Liver (tissue), 9 donors: ENCODE results near the gene GOLGA6L7. TPM values are rescaled to one million over a fixed set of nuclear protein-coding genes. Genes with fewer than 3 reads are reported as not detected.

Experiments
- DNase-seq: peaks from one replicate; pipeline ENCODE4 v3.0.0-alpha.2; 2017; ENCODE audit warnings: low spot score
- H3K27ac ChIP-seq, 2 donors: one replicate each; pipeline ENCODE4 v1.7.0; 2013; ENCODE audit warnings: inconsistent platforms in 2 of 2, low read length in 2 of 2, control low read depth in 1 of 2, low read depth in 1 of 2, mild to moderate bottlenecking in 1 of 2
- H3K27me3 ChIP-seq, 4 donors: one replicate each; pipeline versions ENCODE4 v1.6.1 to v1.7.0; 2013; ENCODE audit warnings: low read length in 3 of 4, inconsistent platforms in 1 of 4, mild to moderate bottlenecking in 1 of 4, moderate library complexity in 1 of 4; ENCODE audit not compliant: control insufficient read depth in 4 of 4, insufficient read depth in 4 of 4
- H3K36me3 ChIP-seq, 4 donors: one replicate each; pipeline versions ENCODE4 v1.6.1 to v1.7.0; 2013; ENCODE audit warnings: low read length in 3 of 4, mild to moderate bottlenecking in 3 of 4, low read depth in 1 of 4, moderate library complexity in 1 of 4; ENCODE audit not compliant: control insufficient read depth in 4 of 4, insufficient read depth in 3 of 4
- H3K4me1 ChIP-seq, 4 donors: one replicate each; pipeline versions ENCODE4 v1.6.1 to v1.7.0; 2013; ENCODE audit warnings: low read length in 3 of 4, mild to moderate bottlenecking in 3 of 4, moderate library complexity in 1 of 4; ENCODE audit not compliant: control insufficient read depth in 4 of 4, insufficient read depth in 4 of 4
- H3K4me3 ChIP-seq, 3 donors: one replicate each; pipeline versions ENCODE4 v1.6.1 to v1.7.0; 2013; ENCODE audit warnings: low read length in 3 of 3, control low read depth in 1 of 3, low read depth in 1 of 3, mild to moderate bottlenecking in 1 of 3
- H3K9ac ChIP-seq, 2 donors: one replicate each; pipeline ENCODE4 v1.7.0; 2013; ENCODE audit warnings: low read length in 2 of 2, mild to moderate bottlenecking in 2 of 2, moderate library complexity in 2 of 2, control low read depth in 1 of 2, low read depth in 1 of 2
- H3K9me3 ChIP-seq, 4 donors: one replicate each; pipeline versions ENCODE4 v1.6.1 to v1.7.0; 2013; ENCODE audit warnings: low read length in 3 of 4; ENCODE audit not compliant: control insufficient read depth in 4 of 4
- ATF3 ChIP-seq: IDR thresholded peaks from 2 replicates; pipeline ENCODE4 v1.6.1; 2016; ENCODE audit warnings: antibody characterized with exemption
- FOXA1 ChIP-seq: IDR thresholded peaks from 2 replicates; pipeline ENCODE4 v1.6.1; 2016; ENCODE audit warnings: antibody characterized with exemption
- FOXA2 ChIP-seq: IDR thresholded peaks from 2 replicates; pipeline ENCODE4 v1.6.1; 2016; ENCODE audit warnings: antibody characterized with exemption
- HNF4A ChIP-seq, 2 donors: conservative IDR thresholded peaks; 2 replicates each; pipeline ENCODE4 v1.6.1; 2016; ENCODE audit warnings: antibody characterized with exemption in 2 of 2, mild to moderate bottlenecking in 2 of 2
- JUND ChIP-seq, 2 donors: IDR thresholded peaks; 2 replicates each; pipeline ENCODE4 v1.6.1; 2016; ENCODE audit warnings: antibody characterized with exemption in 2 of 2
- MAX ChIP-seq: IDR thresholded peaks from 2 replicates; pipeline ENCODE4 v1.6.1; 2016; ENCODE audit warnings: antibody characterized with exemption
- NR2F2 ChIP-seq: IDR thresholded peaks from 2 replicates; pipeline ENCODE4 v1.6.1; 2016; ENCODE audit warnings: antibody characterized with exemption
- RAD21 ChIP-seq, 2 donors: IDR thresholded peaks; 2 replicates each; pipeline ENCODE4 v1.6.1; 2016; ENCODE audit warnings: antibody characterized with exemption in 2 of 2, mild to moderate bottlenecking in 2 of 2
- REST ChIP-seq: IDR thresholded peaks from 2 replicates; pipeline ENCODE4 v1.6.1; 2016; ENCODE audit warnings: antibody characterized with exemption, mild to moderate bottlenecking
- RXRA ChIP-seq, 2 donors: IDR thresholded peaks; 2 replicates each; pipeline ENCODE4 v1.6.1; 2017 to 2018; ENCODE audit warnings: antibody characterized with exemption in 2 of 2, mild to moderate bottlenecking in 1 of 2
- SP1 ChIP-seq: IDR thresholded peaks from 2 replicates; pipeline ENCODE4 v1.6.1; 2018; ENCODE audit warnings: antibody characterized with exemption, mild to moderate bottlenecking
- TAF1 ChIP-seq: conservative IDR thresholded peaks from 2 replicates; pipeline ENCODE4 v1.6.1; 2016; ENCODE audit warnings: antibody characterized with exemption, mild to moderate bottlenecking
- YY1 ChIP-seq: IDR thresholded peaks from 2 replicates; pipeline ENCODE4 v1.6.1; 2016; ENCODE audit warnings: antibody characterized with exemption, mild to moderate bottlenecking
- WGBS: extraction: QIAGEN DNeasy Blood & Tissue Kit; methylation state at CpG from one replicate; pipeline ENCODE4 v1.1.7; 2013; 5-methylcytosine and 5-hydroxymethylcytosine counted together
- polyA plus RNA-seq, 2 donors: library from polyadenylated mRNA; stranded (reverse) in 1 of 2; unstranded in 1 of 2; fragments of 200-250 nt in 1 of 2; fragments of >200 nt in 1 of 2; fragmentation: Nextera tagmentation in 1 of 2; extraction: Ambion mirVana in 1 of 2; gene quantifications; one replicate each; pipeline versions ENCODE4 v1.2.1 to v1.2.3, GENCODE V29; 2013 to 2015
- total RNA-seq, 2 donors: library from RNA; depleted of rRNA; stranded (reverse); fragments of >200 nt; gene quantifications; one replicate each; pipeline ENCODE4 v1.2.3, GENCODE V29; 2014
- TF ChIP-seq, protein P1 (sequence below): fragments of 150-350 bp; IDR thresholded peaks from 2 replicates; pipeline ENCODE4 v1.5.1; 2017; ENCODE audit warnings: improper control_type of control experiment, low read depth, low read length; ENCODE audit not compliant: missing input control
- donor health status: healthy.
- donor health status: healthy.
- donor health status: healthy.
- donor health status: healthy.
- donor health status: healthy.

Gene GOLGA6L7
- total and polyA plus RNA-seq, 4 donors = not detected

DNA sequence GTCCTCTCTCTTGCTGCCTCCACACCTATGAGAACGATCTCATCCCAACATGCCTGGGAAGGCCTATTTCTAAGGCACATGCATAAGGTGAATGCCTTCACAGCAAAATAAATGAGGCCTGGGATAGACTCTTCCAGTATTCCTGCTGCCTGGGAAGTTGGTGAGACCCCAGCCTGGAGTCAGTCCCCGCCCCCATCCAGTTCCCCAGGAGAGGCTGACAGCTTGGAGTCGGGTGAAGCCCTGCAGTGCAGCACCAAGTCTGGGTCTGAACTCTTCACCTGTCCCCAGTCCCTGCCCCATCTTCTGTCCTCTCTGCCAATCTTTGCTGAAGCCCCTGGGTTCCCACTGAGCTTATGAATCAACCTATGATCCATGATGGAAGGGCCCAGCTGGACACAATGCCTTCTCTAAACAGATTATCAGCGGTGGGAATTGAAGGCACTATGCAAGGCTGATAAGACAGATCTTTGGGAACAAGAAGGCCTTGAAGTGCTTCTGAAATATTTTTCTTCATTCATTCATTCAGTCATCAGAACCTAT, 27.1 kb upstream of the GOLGA6L7 start (continued):
- TF ChIP-seq REST (no peak), FOXA2 (no peak)

DNA sequence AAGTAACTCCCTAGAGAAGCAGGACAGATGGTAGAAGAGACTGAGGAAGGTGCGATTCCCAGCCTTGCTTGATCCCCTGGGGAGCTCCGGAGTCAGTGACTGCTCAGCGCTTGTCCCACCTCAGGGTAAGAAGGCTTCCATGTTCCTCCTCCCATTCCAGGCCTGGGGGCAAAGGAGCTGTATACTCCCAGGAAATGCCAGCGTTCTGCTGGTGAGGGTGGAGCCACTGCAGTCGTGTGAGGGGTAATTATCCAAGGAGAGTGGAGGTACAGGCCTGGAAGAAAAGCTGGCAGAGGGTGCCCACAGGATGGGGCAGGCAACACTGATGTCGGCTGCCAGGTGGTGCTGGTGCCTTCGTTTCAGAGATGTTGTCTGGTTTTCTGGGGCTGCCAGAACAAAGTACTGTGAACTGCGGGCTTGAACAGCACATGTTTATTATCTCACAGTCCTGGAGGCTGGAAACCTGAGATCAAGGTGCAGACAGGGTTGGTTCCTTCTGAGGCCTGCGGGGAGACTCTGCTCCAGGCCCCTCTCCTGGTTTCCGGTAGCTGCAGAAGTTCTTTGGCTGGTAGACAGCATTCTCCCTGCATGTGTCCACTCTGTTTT, 25.2 kb upstream of the GOLGA6L7 start:
- WGBS = 78% methylated on average over 10 of the region's 10 CpGs
- no peak for DNase-seq

GRCh38 chr15:28873006-28873405, 24.6 kb upstream of the GOLGA6L7 start:
- no peak overlapping the region for H3K4me3 ChIP-seq
- WGBS = 90% methylated on average over 5 of the region's 5 CpGs
- H3K27ac ChIP-seq = no peak overlapping the region
- DNase-seq = no peak
- H3K9ac ChIP-seq = no peak overlapping the region
- no peak for TF ChIP-seq RXRA (IDR thresholded peaks at IDR 0.05)
- no peak for TF ChIP-seq JUND (IDR thresholded peaks at IDR 0.05)
- no peaks in the 10 kb centered on the region for H3K36me3 ChIP-seq
- no peaks in the 10 kb centered on the region for H3K27me3 ChIP-seq
- H3K9me3 ChIP-seq = peaks cover 0 to 5% (median 2%) of the 10 kb centered on the region in 4 donors
- no peaks in the 10 kb centered on the region for H3K4me1 ChIP-seq

More for the DNA sequence above, 25.2 kb upstream of the GOLGA6L7 start:
- H3K9ac ChIP-seq = no peak overlapping the region
- no peaks in the 10 kb centered on the region for H3K27me3 ChIP-seq
- H3K4me3 ChIP-seq = no peak overlapping the region
- peaks cover 0 to 3% (median 2%) of the 10 kb centered on the region in 4 donors for H3K9me3 ChIP-seq
- no peak overlapping the region for H3K27ac ChIP-seq
- TF ChIP-seq JUND (IDR thresholded peaks at IDR 0.05) = no peak
- no peak for TF ChIP-seq YY1
- TF ChIP-seq MAX = no peak
- TF ChIP-seq RAD21 (IDR thresholded peaks at IDR 0.05) = no peak
- H3K4me1 ChIP-seq = no peaks in the 10 kb centered on the region
- no peaks in the 10 kb centered on the region for H3K36me3 ChIP-seq

- DNase-seq = no peak
- Histone ChIP-seq H3K36me3 (no peaks in the 10 kb centered on the region), H3K27ac (no peak overlapping the region), H3K27me3 (no peaks in the 10 kb centered on the region), H3K4me1 (no peaks in the 10 kb centered on the region), H3K4me3 (no peak overlapping the region), H3K9ac (no peak overlapping the region), H3K9me3 (peaks cover 1 to 5% (median 2%) of the 10 kb centered on the region in 4 donors)
- TF ChIP-seq FOXA1 (no peak), RXRA (IDR thresholded peaks at IDR 0.05) (no peak), TAF1 (no peak), YY1 (no peak), HNF4A (conservative IDR thresholded peaks at IDR 0.05) (no peak), SP1 (no peak), ATF3 (no peak), MAX (no peak), NR2F2 (no peak)
- TF ChIP-seq, protein P1, sequence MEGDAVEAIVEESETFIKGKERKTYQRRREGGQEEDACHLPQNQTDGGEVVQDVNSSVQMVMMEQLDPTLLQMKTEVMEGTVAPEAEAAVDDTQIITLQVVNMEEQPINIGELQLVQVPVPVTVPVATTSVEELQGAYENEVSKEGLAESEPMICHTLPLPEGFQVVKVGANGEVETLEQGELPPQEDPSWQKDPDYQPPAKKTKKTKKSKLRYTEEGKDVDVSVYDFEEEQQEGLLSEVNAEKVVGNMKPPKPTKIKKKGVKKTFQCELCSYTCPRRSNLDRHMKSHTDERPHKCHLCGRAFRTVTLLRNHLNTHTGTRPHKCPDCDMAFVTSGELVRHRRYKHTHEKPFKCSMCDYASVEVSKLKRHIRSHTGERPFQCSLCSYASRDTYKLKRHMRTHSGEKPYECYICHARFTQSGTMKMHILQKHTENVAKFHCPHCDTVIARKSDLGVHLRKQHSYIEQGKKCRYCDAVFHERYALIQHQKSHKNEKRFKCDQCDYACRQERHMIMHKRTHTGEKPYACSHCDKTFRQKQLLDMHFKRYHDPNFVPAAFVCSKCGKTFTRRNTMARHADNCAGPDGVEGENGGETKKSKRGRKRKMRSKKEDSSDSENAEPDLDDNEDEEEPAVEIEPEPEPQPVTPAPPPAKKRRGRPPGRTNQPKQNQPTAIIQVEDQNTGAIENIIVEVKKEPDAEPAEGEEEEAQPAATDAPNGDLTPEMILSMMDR = no peak
- 86% methylated on average over 3 of the region's 3 CpGs for WGBS
Measured at GRCh38 chr15:28871168-28871567, 22.7 kb upstream of the GOLGA6L7 start.
